Body of pancreas (tissue), 4 donors: Measurements from ENCODE around the gene CX3CR1. TPM values are rescaled to one million over a fixed set of nuclear protein-coding genes. Genes with fewer than 3 reads are reported as not detected.

Experiments used
- ATAC-seq: fragments of 150-250 bp; one replicate; pipeline ENCODE4 v1.9.1; 2016
- DNase-seq, 4 donors: peaks; one replicate each; pipeline ENCODE4 v3.0.0-alpha.2; 2019
- H3K27ac ChIP-seq, 4 donors: fragments of 200-600 bp; sonication (generic); 1 replicate in 3 of 4; 2 replicates in 1 of 4; pipeline versions ENCODE4 v1.5.1 to v1.6.1; 2016 to 2019; ENCODE audit warnings: mild to moderate bottlenecking in 1 of 4, mixed read lengths in 1 of 4, moderate library complexity in 1 of 4
- H3K27me3 ChIP-seq, 2 donors: fragments of 200-600 bp; sonication (generic); one replicate each; pipeline ENCODE4 v1.6.0; 2016; ENCODE audit warnings: mild to moderate bottlenecking in 1 of 2
- H3K36me3 ChIP-seq, 2 donors: fragments of 200-600 bp; sonication (generic); replicated peaks in 1 of 2; 2 replicates each; pipeline ENCODE4 v1.5.1; 2016; ENCODE audit warnings: low read depth in 2 of 2; ENCODE audit not compliant: insufficient read depth in 1 of 2
- H3K4me1 ChIP-seq: fragments of 200-600 bp; sonication (generic); one replicate; pipeline ENCODE4 v1.6.0; 2016
- H3K4me3 ChIP-seq, 2 donors: fragments of 200-600 bp; sonication (generic); 1 replicate in 1 of 2; 2 replicates in 1 of 2; pipeline ENCODE4 v1.5.1; 2016 to 2019
- H3K9me3 ChIP-seq, 3 donors: fragments of 200-600 bp; sonication (generic); 1 replicate in 2 of 3; 2 replicates in 1 of 3; pipeline ENCODE4 v1.5.1; 2016
- POLR2A ChIP-seq, 3 donors: fragments of 450-650 bp; IDR thresholded peaks; one replicate each; pipeline ENCODE4 v1.6.1; 2016; ENCODE audit warnings: antibody characterized with exemption in 3 of 3, mild to moderate bottlenecking in 2 of 3
- WGBS, 2 donors: methylation state at CpG; one replicate each; pipeline ENCODE4 v1.1.5; 2017; 5-methylcytosine and 5-hydroxymethylcytosine counted together
- intact Hi-C: fragments of 100-400 bp; cut with DNase I; formaldehyde crosslinking; loops from one replicate; pipeline ENCODE4 v1.15.1; 2023
- total RNA-seq, 2 donors: library from RNA; depleted of rRNA; stranded (reverse); fragments of >200 nt; gene quantifications; one replicate each; pipeline ENCODE4 v1.1.0, GENCODE V29; 2016
- TF ChIP-seq, protein P1 (sequence below), 7 experiments: fragments of 450-650 bp in 4 of 7; fragments of 200-600 bp in 3 of 7; sonication (generic) in 3 of 7; IDR thresholded peaks; one replicate each; pipeline ENCODE4 v1.5.1; 2016 to 2019; ENCODE audit warnings: antibody characterized with exemption in 7 of 7

Gene CX3CR1
- total RNA-seq, 2 donors from 2014 or later: 1.3 TPM; not detected in 1

DNA sequence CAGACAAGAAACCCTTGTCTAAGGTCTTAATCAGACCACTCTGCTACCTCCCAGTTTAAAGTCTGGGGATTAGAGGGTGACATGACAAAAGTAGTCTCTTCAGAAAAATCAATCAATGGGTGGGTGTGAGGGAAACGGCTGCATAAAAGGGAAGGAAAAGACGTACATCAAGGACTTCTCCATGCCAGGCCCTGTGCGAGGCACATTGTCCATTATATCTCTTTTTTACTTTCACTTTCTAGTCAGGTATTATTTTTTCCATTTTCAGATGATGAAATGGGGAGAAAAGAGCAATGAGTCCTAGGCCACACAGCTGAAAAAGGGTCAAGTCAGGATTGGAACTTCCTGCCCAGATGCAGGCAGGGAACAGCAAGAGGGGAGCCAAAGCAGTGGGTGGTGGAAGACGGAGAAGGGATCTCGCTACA is 4.6 kb upstream of the CX3CR1 start:
- H3K4me1 ChIP-seq: peaks cover 6% of the 10 kb centered on the region
- TF ChIP-seq, protein P1, sequence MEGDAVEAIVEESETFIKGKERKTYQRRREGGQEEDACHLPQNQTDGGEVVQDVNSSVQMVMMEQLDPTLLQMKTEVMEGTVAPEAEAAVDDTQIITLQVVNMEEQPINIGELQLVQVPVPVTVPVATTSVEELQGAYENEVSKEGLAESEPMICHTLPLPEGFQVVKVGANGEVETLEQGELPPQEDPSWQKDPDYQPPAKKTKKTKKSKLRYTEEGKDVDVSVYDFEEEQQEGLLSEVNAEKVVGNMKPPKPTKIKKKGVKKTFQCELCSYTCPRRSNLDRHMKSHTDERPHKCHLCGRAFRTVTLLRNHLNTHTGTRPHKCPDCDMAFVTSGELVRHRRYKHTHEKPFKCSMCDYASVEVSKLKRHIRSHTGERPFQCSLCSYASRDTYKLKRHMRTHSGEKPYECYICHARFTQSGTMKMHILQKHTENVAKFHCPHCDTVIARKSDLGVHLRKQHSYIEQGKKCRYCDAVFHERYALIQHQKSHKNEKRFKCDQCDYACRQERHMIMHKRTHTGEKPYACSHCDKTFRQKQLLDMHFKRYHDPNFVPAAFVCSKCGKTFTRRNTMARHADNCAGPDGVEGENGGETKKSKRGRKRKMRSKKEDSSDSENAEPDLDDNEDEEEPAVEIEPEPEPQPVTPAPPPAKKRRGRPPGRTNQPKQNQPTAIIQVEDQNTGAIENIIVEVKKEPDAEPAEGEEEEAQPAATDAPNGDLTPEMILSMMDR (IDR thresholded peaks at IDR 0.05): no peak
- no peak for TF ChIP-seq POLR2A (IDR thresholded peaks at IDR 0.05)
- H3K9me3 ChIP-seq: no peaks in the 10 kb centered on the region
- H3K4me3 ChIP-seq: no peak overlapping the region
- no peak overlapping the region for H3K27ac ChIP-seq
- H3K27me3 ChIP-seq: no peaks in the 10 kb centered on the region
- DNase-seq: no peak
- no peaks in the 10 kb centered on the region for H3K36me3 ChIP-seq
- intact Hi-C loops: loop anchor here (5.0 kb wide), 1 partner anchor 87 kb away; no protein-coding TSS in a partner anchor
- no peak for ATAC-seq
- WGBS, 2 donors: 79 to 82% methylated on average over 5 of the region's 5 CpGs

DNA sequence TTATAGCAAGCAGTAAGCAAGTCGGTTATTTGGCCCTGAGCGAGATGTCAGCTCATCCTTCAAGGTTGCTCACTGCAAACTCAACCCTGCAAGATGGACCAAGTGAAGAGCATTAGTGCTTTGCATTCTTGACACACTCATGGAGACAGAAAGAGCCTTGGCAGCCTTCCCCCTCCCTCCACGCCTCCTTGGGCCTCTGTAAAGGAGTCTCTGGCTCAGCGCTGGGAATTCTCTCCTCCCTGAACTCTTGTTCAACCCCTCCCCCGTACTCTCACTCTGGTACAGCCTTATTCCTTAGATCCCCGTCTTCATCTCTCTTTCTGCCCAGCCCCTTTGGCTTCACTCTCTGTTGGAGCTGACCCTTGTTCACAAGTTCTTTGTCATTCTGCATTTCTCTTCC is 2.2 kb upstream of the CX3CR1 start:
- Histone ChIP-seq H3K4me1 (peaks cover 2% of the 10 kb centered on the region), H3K36me3 (no peaks in the 10 kb centered on the region), H3K4me3 (no peak overlapping the region), H3K9me3 (no peaks in the 10 kb centered on the region), H3K27me3 (no peaks in the 10 kb centered on the region), H3K27ac (no peak overlapping the region)
- ATAC-seq: no peak
- 77 to 78% methylated on average over 6 of the region's 6 CpGs for WGBS, 2 donors
- TF ChIP-seq, protein P1 (IDR thresholded peaks at IDR 0.05): no peak
- no peak for TF ChIP-seq POLR2A (IDR thresholded peaks at IDR 0.05)
- intact Hi-C loops: loop anchor here (5.0 kb wide), 1 partner anchor 85 kb away; no protein-coding TSS in a partner anchor
- DNase-seq: no peak

DNA sequence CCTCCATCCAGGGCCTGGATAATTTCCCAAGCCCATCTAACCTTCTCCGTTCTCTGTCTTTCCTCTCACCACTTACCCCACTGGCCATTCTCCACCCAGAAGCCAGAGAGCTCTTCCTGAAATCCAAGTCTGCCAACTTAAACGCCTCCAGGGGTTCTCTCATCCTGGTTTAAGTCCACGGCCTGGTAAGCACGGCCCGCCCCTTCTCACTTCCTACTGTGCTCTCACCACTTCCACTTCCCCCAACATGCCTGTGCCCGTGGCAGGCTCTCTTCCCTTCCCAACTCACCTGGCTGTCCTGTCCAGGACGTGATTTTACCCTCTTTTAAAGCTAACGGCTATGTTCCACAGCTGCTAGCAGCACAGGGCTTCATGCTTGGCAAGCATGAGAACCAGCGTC is 1.7 kb upstream of the CX3CR1 start:
- no peak overlapping the region for H3K4me3 ChIP-seq
- 73% methylated on average over 9 of the region's 9 CpGs for WGBS, 2 donors
- TF ChIP-seq POLR2A (IDR thresholded peaks at IDR 0.05): no peak
- TF ChIP-seq, protein P1 (IDR thresholded peaks at IDR 0.05): no peak
- intact Hi-C loops: loop anchor here (5.0 kb wide), 1 partner anchor 84 kb away; no protein-coding TSS in a partner anchor
- DNase-seq (no peak), ATAC-seq (no peak)
- H3K27me3 ChIP-seq: no peaks in the 10 kb centered on the region
- H3K4me1 ChIP-seq: no peaks in the 10 kb centered on the region
- no peak overlapping the region for H3K27ac ChIP-seq
- no peaks in the 10 kb centered on the region for H3K36me3 ChIP-seq
- H3K9me3 ChIP-seq: no peaks in the 10 kb centered on the region

DNA sequence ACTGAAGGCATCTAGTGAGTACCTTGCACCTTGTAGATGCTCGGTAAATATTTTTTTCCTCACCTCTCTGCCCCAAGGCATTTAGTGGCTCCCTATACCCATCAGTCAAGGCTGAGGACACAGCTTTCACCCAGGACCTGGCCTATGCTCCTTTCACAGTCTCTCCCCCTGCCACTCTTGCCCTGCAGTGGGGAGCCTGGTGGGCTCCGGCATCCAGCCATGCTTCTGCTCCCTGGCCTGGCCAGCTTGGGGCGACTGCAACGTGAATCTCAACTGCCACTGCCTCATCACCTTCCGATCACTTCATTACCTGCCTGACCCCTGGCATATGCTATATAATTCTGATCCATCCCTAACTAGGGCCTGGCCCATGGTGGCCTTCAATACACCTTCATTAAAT is 735 bp upstream of the CX3CR1 start:
- Histone ChIP-seq H3K4me3 (no peak overlapping the region), H3K27me3 (no peaks in the 10 kb centered on the region), H3K27ac (no peak overlapping the region), H3K4me1 (no peaks in the 10 kb centered on the region), H3K9me3 (no peaks in the 10 kb centered on the region), H3K36me3 (no peaks in the 10 kb centered on the region)
- ATAC-seq (no peak), DNase-seq (no peak)
- TF ChIP-seq, protein P1 (IDR thresholded peaks at IDR 0.05): no peak
- TF ChIP-seq POLR2A (IDR thresholded peaks at IDR 0.05): no peak
- intact Hi-C loops: loop anchor here (5.0 kb wide), 1 partner anchor 83 kb away; no protein-coding TSS in a partner anchor
- 93 to 95% methylated on average over 5 of the region's 5 CpGs for WGBS, 2 donors

DNA sequence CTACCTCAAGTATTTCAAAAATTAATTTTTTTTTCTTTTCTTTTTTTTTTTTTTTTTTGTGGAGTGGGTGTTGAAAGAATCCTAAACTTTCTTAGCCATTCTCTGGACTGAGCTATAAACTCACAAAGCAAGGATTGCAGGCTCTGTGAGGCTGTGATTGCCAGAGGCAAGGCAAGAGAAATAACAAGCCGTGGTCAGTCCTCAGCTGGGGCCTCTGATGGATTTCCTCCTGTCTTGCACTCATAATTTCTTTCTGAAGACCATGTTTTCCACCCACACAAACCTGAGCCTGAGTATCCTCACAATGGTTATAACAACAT is 1.3 kb downstream of the CX3CR1 start:
- Histone ChIP-seq H3K4me1 (no peaks in the 10 kb centered on the region), H3K4me3 (no peak overlapping the region), H3K27ac (no peak overlapping the region), H3K27me3 (no peaks in the 10 kb centered on the region), H3K36me3 (no peaks in the 10 kb centered on the region), H3K9me3 (no peaks in the 10 kb centered on the region)
- TF ChIP-seq, protein P1 (IDR thresholded peaks at IDR 0.05): no peak
- TF ChIP-seq POLR2A (IDR thresholded peaks at IDR 0.05): no peak
- intact Hi-C loops: no loop called here
- ATAC-seq (no peak), DNase-seq (no peak)
- WGBS, 2 donors: 56 to 62% methylated on average over 1 of the region's 1 CpG
